Measurements from ENCODE around the gene NOS3. TPM values are rescaled to one million over a fixed set of nuclear protein-coding genes. Genes with fewer than 3 reads are reported as not detected.

Gene NOS3
- total RNA-seq, 2 experiments from 2014 or later, result 5.4 to 6.2 TPM

DNA sequence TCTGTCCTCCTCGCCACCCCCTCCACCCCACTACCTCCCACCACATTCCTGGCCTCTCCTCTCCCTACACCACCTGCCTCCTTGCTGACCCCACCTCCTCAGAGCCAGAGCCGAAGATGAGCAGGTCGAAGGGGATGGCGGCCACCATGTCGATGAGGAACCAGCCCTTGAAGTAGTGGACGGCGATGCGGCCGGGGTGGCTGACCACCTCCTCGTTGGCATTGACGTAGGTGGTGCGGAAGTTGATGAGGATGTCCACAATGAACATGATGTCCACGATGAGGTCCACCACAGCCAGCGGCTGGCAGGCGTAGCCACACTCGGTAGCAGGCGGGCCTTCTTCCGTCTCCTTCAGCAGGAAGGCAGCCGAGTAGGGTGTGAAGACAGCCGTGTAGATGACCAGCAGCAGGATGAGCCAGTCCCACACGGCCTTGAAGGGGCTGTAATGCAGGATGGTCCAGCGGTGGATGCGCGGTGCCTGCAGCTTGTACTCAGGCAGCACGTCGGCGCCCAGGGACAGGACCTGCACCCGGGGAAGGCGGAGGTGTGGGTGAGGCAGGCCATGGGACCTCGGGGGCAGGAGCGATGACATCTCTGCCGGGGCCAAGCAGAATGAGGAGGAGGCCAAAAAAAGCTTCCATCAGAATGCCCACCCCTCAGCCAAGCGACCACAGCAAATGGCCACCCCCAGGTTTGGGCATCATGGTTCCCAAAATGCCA is 38.3 kb upstream of the NOS3 start:
- ChIA-PET CTCF (no interaction called here), POLR2A (no interaction called here)
- TF ChIP-seq, protein P1, sequence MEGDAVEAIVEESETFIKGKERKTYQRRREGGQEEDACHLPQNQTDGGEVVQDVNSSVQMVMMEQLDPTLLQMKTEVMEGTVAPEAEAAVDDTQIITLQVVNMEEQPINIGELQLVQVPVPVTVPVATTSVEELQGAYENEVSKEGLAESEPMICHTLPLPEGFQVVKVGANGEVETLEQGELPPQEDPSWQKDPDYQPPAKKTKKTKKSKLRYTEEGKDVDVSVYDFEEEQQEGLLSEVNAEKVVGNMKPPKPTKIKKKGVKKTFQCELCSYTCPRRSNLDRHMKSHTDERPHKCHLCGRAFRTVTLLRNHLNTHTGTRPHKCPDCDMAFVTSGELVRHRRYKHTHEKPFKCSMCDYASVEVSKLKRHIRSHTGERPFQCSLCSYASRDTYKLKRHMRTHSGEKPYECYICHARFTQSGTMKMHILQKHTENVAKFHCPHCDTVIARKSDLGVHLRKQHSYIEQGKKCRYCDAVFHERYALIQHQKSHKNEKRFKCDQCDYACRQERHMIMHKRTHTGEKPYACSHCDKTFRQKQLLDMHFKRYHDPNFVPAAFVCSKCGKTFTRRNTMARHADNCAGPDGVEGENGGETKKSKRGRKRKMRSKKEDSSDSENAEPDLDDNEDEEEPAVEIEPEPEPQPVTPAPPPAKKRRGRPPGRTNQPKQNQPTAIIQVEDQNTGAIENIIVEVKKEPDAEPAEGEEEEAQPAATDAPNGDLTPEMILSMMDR (IDR thresholded peaks at IDR 0.05), result no peak
- Mint-ChIP-seq H3K4me1 (ENCODE audit: low read depth) (peaks cover 4% of the 10 kb centered on the region), H3K27ac (no peak overlapping the region), H3K9me3 (no peaks in the 10 kb centered on the region), H3K36me3 (ENCODE audit: low read depth) (no peaks in the 10 kb centered on the region), H3K27me3 (peaks cover 15% of the 10 kb centered on the region), H3K4me3 (no peak overlapping the region)
- DNase-seq, result no peak
- ATAC-seq, result no peak
- intact Hi-C loops (cut with micrococcal nuclease), result no loop called here

DNA sequence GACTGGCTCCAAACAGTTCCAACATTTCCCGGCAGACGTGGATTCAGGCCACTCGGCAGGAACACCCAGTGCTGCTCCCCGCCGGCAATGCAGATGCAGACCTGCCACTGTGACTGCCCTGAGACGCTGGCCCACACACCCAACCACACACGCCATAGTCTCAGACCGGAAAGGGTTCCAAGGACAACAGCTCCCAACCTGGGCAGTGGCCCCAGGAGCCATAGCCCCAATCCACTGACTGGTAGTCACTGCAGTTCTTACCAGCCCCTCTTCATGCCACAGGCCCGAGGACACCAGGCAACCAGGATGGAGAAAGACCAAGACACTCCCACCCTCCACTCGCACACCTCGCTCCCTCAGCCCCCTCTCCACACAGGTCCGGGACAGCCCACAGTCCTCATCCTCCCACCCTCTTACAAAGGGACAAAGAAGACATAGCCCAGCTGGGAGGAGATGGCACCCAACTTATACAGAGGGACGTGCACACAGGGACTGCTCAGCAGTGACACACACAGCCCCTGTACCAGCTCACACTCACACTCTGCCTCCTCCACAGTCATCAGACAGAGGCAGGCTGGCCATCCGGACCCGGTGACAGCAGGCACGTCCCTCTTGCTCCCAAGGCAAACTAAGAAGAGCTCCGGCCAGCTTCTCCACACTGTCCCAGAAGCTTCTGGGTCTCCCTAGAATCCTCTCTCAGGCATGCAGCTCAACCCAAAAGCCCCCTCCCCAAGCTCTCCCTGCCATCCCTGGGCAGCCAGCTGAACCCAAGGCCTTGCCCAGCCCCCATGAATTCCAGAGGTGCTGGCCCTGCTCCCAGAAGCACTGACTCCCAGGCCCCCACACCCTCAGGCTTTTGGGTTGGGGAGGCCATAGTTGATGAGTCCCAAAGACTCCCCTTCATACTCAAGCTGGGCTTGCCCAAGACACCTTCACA is 37.5 kb upstream of the NOS3 start:
- H3K4me3 Mint-ChIP-seq, result no peak overlapping the region
- DNase-seq (no peak), ATAC-seq (no peak)
- H3K27ac Mint-ChIP-seq, result no peak overlapping the region
- ChIA-PET POLR2A (no interaction called here), CTCF (interaction anchor here (0.6 to 1.7 kb wide), 5 partner anchors 9 to 217 kb away, joined by 3 to 6 read pairs (median 4); no protein-coding TSS in a partner anchor)
- peaks cover 4% of the 10 kb centered on the region for H3K4me1 Mint-ChIP-seq (ENCODE audit: low read depth)
- H3K36me3 Mint-ChIP-seq (ENCODE audit: low read depth), result no peaks in the 10 kb centered on the region
- TF ChIP-seq, protein P1 (IDR thresholded peaks at IDR 0.05), result no peak
- intact Hi-C loops (cut with micrococcal nuclease), result no loop called here
- peaks cover 13% of the 10 kb centered on the region for H3K27me3 Mint-ChIP-seq
- no peaks in the 10 kb centered on the region for H3K9me3 Mint-ChIP-seq

DNA sequence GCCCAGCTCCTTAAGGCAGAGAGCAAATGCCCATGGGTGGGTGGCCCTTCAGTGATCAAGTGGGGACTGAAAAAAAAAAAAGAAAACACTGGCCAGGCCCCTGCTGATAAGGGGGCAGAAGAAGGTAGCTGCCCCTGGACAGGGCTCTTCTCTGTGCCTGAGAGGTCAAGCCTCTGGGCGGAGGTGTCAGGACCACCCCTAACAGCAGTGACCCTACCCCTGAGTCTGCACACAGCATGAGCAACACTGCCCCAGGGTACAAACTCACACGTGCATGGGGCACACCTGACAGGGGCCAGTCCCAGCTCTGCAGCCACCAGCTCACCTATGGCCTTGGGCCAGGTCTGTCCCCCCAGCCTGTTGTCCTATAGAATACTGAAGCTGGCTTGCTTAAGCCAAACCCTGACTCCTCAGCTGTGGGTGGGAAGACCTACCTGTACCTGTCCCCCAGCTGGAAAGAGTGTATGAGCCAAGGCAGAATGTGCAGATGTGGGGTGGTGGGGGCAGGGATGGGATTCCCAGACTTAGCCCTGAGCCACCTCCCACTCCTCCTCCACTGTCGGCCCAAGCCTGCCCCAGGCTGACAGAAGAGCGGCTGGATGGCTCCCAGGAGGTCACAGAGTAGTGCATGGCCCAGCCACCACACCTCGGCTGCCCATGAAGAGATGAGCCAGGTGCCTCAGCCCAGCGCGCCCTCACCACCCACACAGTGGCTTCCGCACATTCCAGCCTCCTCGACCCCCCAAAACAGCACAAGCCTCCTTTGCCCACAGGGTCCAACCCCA is 36.4 kb upstream of the NOS3 start:
- Mint-ChIP-seq H3K27me3 (peaks cover 20% of the 10 kb centered on the region), H3K4me3 (no peak overlapping the region), H3K36me3 (ENCODE audit: low read depth) (no peaks in the 10 kb centered on the region), H3K27ac (no peak overlapping the region), H3K9me3 (no peaks in the 10 kb centered on the region), H3K4me1 (ENCODE audit: low read depth) (peaks cover 3% of the 10 kb centered on the region)
- POLR2A ChIA-PET, result no interaction called here
- ATAC-seq, result no peak
- no peak for DNase-seq
- CTCF ChIA-PET, result interaction anchor here (0.9 to 1.7 kb wide), 5 partner anchors 8 to 56 kb away, joined by 3 to 6 read pairs (median 4); no protein-coding TSS in a partner anchor
- TF ChIP-seq, protein P1 (IDR thresholded peaks at IDR 0.05), result no peak
- intact Hi-C loops (cut with micrococcal nuclease), result no loop called here

DNA sequence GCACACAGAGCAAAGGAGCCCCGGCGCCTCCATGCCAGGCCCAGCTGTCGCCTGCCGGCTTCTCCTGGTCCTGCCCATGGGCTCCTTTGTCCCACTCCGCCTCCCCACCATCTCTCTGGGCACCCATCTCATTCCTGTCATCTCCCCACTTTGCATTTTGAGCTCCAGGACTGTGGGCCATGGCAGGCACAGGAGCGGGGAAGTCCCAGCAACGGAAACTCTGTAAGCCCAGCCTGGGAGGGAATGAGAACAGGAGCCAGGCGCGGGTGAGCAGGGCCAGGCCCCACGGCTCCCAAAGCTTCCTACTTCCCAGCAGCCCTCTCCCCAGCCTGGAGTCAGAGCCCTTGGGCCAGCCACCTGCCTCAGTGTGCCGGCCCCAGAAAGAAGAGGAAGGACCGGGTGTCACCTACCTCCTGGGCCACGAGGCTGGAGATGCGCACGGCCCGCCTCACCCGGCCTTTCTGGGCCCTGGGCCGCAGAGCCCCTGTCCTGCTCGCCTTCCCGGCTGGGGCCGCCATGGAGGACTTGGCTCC is 35.8 kb upstream of the NOS3 start:
- no peak for ATAC-seq
- H3K9me3 Mint-ChIP-seq, result no peaks in the 10 kb centered on the region
- intact Hi-C loops (cut with micrococcal nuclease), result no loop called here

More for the DNA sequence above, 35.8 kb upstream of the NOS3 start:
- H3K36me3 Mint-ChIP-seq (ENCODE audit: low read depth), result no peaks in the 10 kb centered on the region
- H3K4me1 Mint-ChIP-seq (ENCODE audit: low read depth), result peaks cover 2% of the 10 kb centered on the region
- no peak overlapping the region for H3K4me3 Mint-ChIP-seq
- CTCF ChIA-PET, result interaction anchor here (0.9 to 1.7 kb wide), 2 partner anchors 7 to 31 kb away, joined by 6 read pairs; no protein-coding TSS in a partner anchor
- no peak overlapping the region for H3K27ac Mint-ChIP-seq
- POLR2A ChIA-PET, result no interaction called here
- TF ChIP-seq, protein P1 (IDR thresholded peaks at IDR 0.05), result no peak
- H3K27me3 Mint-ChIP-seq, result peaks cover 22% of the 10 kb centered on the region
- DNase-seq, result no peak
